ENCODE data around the gene SPEM3.

GRCh38 chr17:7413346-7413985 lies 15.2 kb upstream of the SPEM3 start:
- no peak for TF ChIP-seq CTCF (IDR thresholded peaks at IDR 0.05; ENCODE audit: insufficient read depth, low read length, poor library complexity, severe bottlenecking)
- no peak for TF ChIP-seq EZH2phosphoT487 (conservative IDR thresholded peaks at IDR 0.05; ENCODE audit: low read length)

Data from SU-DHL-6 (cell line).